GM12865 (cell line): ENCODE measurements around the gene BTBD18.
"Not testable (repeated sequence)": the region's sequence is repeated elsewhere in the genome, so short reads cannot be mapped to it uniquely, and the experiment has no call there.

Experiments
- DNase-seq: peaks from one replicate; pipeline ENCODE4 v3.0.0; 2010; ENCODE audit warnings: low read depth
- H3K4me3 ChIP-seq: 2 replicates; pipeline ENCODE4 v1.5.1; 2011; ENCODE audit warnings: mild to moderate bottlenecking, low read depth, low read length, control low read depth
- TF ChIP-seq, protein P1 (sequence below): IDR thresholded peaks from 2 replicates; pipeline ENCODE4 v1.5.1; 2011; ENCODE audit warnings: low read length, control low read depth, low read depth, inconsistent platforms; ENCODE audit not compliant: insufficient read depth; ENCODE audit errors: missing control alignments

The BTBD18 gene

GRCh38 chr11:57713835-57714234 lies 37.8 kb downstream of the BTBD18 start:
- TF ChIP-seq, protein P1, sequence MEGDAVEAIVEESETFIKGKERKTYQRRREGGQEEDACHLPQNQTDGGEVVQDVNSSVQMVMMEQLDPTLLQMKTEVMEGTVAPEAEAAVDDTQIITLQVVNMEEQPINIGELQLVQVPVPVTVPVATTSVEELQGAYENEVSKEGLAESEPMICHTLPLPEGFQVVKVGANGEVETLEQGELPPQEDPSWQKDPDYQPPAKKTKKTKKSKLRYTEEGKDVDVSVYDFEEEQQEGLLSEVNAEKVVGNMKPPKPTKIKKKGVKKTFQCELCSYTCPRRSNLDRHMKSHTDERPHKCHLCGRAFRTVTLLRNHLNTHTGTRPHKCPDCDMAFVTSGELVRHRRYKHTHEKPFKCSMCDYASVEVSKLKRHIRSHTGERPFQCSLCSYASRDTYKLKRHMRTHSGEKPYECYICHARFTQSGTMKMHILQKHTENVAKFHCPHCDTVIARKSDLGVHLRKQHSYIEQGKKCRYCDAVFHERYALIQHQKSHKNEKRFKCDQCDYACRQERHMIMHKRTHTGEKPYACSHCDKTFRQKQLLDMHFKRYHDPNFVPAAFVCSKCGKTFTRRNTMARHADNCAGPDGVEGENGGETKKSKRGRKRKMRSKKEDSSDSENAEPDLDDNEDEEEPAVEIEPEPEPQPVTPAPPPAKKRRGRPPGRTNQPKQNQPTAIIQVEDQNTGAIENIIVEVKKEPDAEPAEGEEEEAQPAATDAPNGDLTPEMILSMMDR = no peak
- H3K4me3 ChIP-seq = peak overlapping the region; percentile 98
- no peak for DNase-seq

- DNase-seq = peak; percentile 97
- TF ChIP-seq, protein P1 = no peak
- peak within 1 kb of the TSS; percentile 98 for H3K4me3 ChIP-seq
Measured at GRCh38 chr11:57712256-57713150, 39.1 kb downstream of the BTBD18 start, which contains the start of gene TMX2. Gene TMX2, plus strand, starts transcription at chr11:57712593. Its CDS starts 26 bp downstream, at chr11:57712619.

DNA sequence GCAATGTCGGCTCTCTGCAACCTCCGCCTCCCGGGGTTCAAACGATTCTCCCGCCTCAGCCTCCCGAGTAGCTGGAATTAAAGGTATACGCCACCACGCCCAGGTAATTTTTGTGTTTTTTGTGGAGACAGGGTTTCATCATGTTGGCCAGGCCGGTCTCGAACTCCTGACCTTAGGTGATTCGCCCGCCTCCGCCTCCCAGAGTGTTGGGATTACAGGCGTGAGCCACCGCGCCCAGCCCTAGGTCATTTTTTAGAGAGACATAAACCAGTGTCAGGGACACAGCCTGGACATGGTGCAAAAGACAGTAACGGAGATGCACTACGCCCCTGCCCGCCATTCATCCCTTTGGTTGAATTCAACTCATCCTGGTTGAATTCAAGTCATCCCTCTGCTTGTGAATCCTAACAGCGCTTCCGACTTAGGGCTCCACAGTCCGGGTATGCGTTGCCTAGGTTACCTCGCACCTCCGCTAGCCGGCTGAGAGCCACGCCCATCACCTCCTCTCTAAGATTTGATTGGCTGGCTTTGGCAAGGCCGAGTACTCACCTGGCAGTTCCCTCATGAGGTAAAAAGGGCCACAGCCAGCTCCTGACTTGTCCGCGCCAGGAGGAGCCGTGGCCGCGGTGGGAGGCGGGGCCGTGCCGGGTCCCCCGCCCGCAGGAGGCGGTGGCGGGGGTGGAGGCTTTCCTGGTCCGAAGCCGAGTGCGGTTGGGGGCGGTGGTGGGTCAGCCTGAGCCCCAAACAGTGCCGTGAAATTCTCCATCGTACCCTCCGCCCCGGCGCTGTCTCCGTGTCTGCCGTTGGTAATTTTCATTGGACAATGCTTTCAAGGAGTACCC lies 40.0 kb downstream of the BTBD18 start, which contains the start of gene MED19:
Gene MED19 (minus strand): TSS at position 802 of the 842 bp plus-strand sequence. CDS start 36 bp downstream, at position 766.
- TF ChIP-seq, protein P1 = no peak
- H3K4me3 ChIP-seq = peak within 1 kb of the TSS; percentile 98
- DNase-seq = peak; percentile 90

DNA sequence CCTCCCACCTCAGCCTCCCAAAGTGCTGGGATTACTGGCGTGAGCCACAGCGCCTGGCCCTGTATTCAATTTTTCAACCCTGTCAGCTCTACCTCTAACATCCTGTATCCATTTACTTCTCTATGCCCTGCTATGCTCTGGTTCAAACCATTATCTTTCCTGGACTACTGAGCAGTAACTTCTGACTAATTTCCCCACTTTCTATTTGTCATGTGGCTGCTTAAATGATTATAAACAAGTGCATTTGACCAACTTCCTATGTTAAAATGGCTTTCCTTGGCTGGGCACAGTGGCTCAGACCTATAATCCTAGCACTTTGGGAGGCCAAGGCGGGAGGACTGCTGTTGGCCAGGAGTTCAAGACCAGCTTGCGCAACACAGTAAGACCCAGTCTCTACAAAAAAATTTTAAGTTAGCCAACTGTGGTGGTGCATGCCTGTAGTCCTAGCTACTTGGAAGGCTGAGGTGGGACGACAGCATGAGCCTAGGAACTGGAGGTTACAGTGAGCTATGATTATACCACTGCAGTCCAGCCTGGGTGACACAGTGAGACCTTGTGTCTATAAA lies 41.7 kb downstream of the BTBD18 start:
- H3K4me3 ChIP-seq = no peak overlapping the region
- DNase-seq = peak; percentile 26
- TF ChIP-seq, protein P1 = no peak

DNA sequence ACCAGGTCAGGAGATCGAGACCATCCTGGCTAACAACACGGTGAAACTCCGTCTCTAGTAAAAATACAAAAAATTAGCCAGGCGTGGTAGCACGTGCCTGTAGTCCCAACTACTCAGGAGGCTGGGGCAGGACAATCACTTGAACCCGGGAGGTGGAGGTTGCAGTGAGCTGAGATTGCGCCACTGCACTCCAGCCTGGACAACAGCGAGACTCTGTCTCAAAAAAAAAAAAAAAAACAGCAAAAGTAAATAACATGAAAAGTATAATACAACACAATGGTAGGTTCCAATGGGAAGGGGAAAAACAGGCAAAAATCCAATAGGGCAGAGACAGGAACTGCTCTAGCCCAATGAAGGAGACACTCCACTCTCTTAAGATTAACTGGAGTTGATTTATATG lies 46.2 kb downstream of the BTBD18 start:
- not testable (repeated sequence) for H3K4me3 ChIP-seq, DNase-seq

DNA sequence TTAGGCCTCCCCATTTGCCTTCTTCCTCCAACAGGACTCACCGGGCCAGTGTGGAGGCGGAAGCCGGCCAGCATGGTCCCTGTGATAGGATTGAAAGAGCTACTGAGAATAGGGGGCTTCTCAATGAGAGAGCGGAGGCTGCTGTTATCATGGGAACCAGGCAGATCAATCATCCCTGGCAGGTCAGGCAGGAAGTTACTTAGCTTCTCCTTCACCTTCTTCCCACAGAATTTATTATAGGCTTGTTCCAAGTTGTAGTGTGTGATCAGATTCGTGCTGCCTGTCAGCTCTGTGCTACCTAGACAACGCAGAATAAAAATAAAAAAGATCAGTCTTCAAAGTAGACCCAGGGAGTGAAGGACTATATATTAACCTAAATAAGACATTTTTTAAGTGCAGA lies 46.7 kb downstream of the BTBD18 start:
- TF ChIP-seq, protein P1 = no peak
- no peak for DNase-seq
- H3K4me3 ChIP-seq = no peak overlapping the region

- TF ChIP-seq, protein P1 = no peak
- DNase-seq = no peak
- H3K4me3 ChIP-seq = no peak overlapping the region
Measured at GRCh38 chr11:57703341-57703740, 48.3 kb downstream of the BTBD18 start.
